OCI-LY1 (cell line): ENCODE measurements around the gene PUM2.

Source experiments
- EZH2 ChIP-seq: fragments of 200-600 bp; sonication (generic), shearing (Covaris generic); IDR thresholded peaks from 2 replicates; pipeline ENCODE4 v1.8.0; 2017; ENCODE audit warnings: borderline replicate concordance, mixed run types, mild to moderate bottlenecking, antibody characterized with exemption, low read length, moderate library complexity, mixed read lengths
- TF ChIP-seq, protein P1 (sequence below): fragments of 200-600 bp; sonication (generic), shearing (Covaris generic); IDR thresholded peaks from 2 replicates; pipeline ENCODE4 v1.5.1; 2017; ENCODE audit warnings: mild to moderate bottlenecking, antibody characterized with exemption, low read length, moderate library complexity, mixed read lengths

DNA sequence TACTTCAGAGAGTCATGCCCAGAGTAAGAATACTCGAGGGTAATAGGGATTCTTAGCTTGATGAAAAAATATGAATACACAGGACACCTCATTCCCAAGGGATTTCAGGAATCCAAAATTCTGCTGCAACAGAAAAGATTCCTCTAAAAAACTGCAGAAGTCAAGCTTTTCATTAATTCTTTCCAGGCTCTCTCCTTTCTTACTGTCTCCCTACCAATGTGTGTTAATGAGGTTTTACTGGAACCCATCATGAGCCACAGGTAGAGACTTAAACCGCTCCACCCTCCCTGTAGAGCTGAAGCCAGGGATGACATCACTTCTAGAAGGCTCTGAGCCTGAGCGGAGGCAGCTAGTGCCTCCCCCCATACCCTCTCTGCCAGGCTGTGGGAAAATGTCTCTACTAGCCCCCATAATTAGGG is 129.1 kb downstream of the PUM2 start:
- TF ChIP-seq, protein P1, sequence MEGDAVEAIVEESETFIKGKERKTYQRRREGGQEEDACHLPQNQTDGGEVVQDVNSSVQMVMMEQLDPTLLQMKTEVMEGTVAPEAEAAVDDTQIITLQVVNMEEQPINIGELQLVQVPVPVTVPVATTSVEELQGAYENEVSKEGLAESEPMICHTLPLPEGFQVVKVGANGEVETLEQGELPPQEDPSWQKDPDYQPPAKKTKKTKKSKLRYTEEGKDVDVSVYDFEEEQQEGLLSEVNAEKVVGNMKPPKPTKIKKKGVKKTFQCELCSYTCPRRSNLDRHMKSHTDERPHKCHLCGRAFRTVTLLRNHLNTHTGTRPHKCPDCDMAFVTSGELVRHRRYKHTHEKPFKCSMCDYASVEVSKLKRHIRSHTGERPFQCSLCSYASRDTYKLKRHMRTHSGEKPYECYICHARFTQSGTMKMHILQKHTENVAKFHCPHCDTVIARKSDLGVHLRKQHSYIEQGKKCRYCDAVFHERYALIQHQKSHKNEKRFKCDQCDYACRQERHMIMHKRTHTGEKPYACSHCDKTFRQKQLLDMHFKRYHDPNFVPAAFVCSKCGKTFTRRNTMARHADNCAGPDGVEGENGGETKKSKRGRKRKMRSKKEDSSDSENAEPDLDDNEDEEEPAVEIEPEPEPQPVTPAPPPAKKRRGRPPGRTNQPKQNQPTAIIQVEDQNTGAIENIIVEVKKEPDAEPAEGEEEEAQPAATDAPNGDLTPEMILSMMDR = no peak
- no peak for TF ChIP-seq EZH2
